Lower leg skin (tissue), 4 donors: ENCODE measurements around the gene ABLIM3. TPM values are rescaled to one million over a fixed set of nuclear protein-coding genes. Genes with fewer than 3 reads are reported as not detected.
"Not testable (repeated sequence)": the region's sequence is repeated elsewhere in the genome, so short reads cannot be mapped to it uniquely, and the experiment has no call there.

Experiments
- DNase-seq, 2 donors: peaks; one replicate each; pipeline ENCODE4 v3.0.0-alpha.2; 2019; ENCODE audit warnings: low spot score in 2 of 2
- H3K4me3 ChIP-seq: fragments of 200-600 bp; sonication (generic); 2 replicates; pipeline ENCODE4 v1.5.1; 2017; ENCODE audit warnings: mild to moderate bottlenecking, low read depth; ENCODE audit not compliant: poor library complexity, severe bottlenecking
- POLR2A ChIP-seq, 2 donors: fragments of 450-650 bp; IDR thresholded peaks; one replicate each; pipeline ENCODE4 v1.6.1; 2016 to 2017; ENCODE audit warnings: antibody characterized with exemption in 2 of 2, mild to moderate bottlenecking in 1 of 2, moderate library complexity in 1 of 2
- WGBS, 2 donors: methylation state at CpG; one replicate each; pipeline ENCODE4 v1.1.5; 2018; 5-methylcytosine and 5-hydroxymethylcytosine counted together
- intact Hi-C: fragments of 100-400 bp; cut with DNase I; formaldehyde crosslinking; loops from one replicate; pipeline ENCODE4 v1.15.0; 2023; ENCODE audit warnings: low total_unique reads
- total RNA-seq, 4 donors: library from RNA; depleted of rRNA; stranded (reverse); fragments of >200 nt; gene quantifications; one replicate each; pipeline ENCODE4 v1.1.0, GENCODE V29; 2016
- TF ChIP-seq, protein P1 (sequence below), 3 donors: fragments of 450-650 bp; IDR thresholded peaks; one replicate each; pipeline ENCODE4 v1.5.1; 2016; ENCODE audit warnings: antibody characterized with exemption in 3 of 3, mild to moderate bottlenecking in 3 of 3, moderate library complexity in 2 of 3

The ABLIM3 gene
- total RNA-seq, 4 donors from 2014 or later = 4.2 to 12.3 (median 7.4) TPM

DNA sequence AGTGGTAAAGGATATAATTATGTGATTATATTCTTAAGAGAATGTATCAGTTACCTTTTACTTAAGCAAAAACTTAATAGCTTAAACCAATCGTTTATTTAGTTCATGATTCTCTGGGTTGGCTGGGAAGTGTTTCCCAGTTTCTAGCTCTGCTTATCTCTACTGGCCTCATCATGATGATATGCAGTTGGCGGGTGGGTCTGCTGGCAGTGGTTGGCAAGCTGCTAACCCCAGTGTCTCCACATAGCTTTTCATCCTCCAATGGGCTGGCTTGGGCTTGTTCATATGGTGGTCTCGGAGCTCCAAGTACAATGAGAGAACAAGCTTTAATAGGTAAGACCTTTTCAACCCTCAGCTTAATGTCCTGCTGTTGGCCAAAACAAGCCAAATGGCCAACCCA, 43.8 kb downstream of the ABLIM3 start:
- no peak for TF ChIP-seq POLR2A (IDR thresholded peaks at IDR 0.05)
- TF ChIP-seq, protein P1, sequence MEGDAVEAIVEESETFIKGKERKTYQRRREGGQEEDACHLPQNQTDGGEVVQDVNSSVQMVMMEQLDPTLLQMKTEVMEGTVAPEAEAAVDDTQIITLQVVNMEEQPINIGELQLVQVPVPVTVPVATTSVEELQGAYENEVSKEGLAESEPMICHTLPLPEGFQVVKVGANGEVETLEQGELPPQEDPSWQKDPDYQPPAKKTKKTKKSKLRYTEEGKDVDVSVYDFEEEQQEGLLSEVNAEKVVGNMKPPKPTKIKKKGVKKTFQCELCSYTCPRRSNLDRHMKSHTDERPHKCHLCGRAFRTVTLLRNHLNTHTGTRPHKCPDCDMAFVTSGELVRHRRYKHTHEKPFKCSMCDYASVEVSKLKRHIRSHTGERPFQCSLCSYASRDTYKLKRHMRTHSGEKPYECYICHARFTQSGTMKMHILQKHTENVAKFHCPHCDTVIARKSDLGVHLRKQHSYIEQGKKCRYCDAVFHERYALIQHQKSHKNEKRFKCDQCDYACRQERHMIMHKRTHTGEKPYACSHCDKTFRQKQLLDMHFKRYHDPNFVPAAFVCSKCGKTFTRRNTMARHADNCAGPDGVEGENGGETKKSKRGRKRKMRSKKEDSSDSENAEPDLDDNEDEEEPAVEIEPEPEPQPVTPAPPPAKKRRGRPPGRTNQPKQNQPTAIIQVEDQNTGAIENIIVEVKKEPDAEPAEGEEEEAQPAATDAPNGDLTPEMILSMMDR (IDR thresholded peaks at IDR 0.05) = no peak
- H3K4me3 ChIP-seq = no peak overlapping the region
- intact Hi-C loops = no loop called here
- 90 to 92% methylated on average over 3 of the region's 3 CpGs for WGBS, 2 donors
- DNase-seq = no peak

DNA sequence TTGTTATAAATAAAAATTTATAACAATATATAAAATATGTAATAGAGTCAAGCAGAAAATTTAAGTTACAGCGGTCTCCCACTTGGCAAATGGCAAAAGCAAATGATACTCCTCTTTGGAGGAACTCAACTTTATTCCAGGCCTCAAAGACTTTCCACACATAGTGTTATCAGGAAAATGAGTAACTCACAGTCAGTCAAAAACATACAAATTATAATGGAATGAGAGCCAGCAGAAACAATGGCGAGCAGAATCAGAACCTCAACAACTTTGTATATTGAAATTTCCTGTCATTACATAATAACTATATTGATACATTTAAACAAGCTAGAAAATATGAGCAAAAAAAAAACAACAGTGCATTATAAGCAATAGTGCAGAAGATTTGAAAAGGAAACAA, 45.2 kb downstream of the ABLIM3 start:
- TF ChIP-seq, protein P1 (IDR thresholded peaks at IDR 0.05) = no peak
- TF ChIP-seq POLR2A (IDR thresholded peaks at IDR 0.05) = no peak
- no peak for DNase-seq
- intact Hi-C loops = no loop called here
- H3K4me3 ChIP-seq = no peak overlapping the region
- WGBS, 2 donors = 65 to 69% methylated on average over 2 of the region's 2 CpGs

DNA sequence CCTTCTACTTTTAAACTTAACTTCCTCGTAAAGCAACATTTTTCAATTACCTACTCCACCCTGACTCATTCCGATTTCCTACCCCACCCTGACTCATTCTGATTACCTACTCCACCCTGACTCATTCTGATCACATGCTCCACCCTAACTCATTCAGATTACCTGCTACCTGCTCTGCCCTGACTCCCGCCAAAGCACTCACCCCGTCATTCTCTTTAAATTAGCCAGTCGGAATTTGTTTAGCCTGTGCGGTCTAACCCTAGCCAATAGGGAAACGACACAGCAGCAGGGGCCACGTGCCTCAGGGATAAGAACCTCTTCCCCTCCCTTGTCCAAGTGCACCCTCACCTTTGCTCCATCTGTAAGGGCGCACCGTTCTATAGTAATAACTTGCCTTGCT, 46.3 kb downstream of the ABLIM3 start:
- DNase-seq, intact Hi-C loops, H3K4me3 ChIP-seq: not testable (repeated sequence)
- 70 to 74% methylated on average over 10 of the region's 10 CpGs for WGBS, 2 donors

DNA sequence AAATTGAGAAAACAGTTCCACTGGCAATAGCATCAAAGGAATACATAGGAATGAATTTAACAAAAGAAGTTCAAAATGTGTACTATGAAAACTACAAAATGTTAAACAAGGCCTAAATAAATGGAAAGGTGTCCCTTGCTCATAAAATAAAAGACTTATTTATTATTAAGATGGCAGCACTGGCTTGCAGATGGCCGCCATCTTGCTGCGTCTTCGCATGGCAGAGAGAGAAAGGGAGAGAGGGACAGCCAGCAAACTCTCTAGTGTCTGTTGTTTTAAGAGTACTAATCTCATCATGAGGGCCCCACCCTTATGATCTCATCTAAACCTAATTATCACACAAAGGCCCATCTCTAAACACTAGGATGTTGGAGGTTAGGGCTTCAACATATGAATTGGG, 47.1 kb downstream of the ABLIM3 start:
- H3K4me3 ChIP-seq = no peak overlapping the region
- DNase-seq = no peak
- WGBS, 2 donors = 91 to 97% methylated on average over 3 of the region's 3 CpGs
- no peak for TF ChIP-seq POLR2A (IDR thresholded peaks at IDR 0.05)
- TF ChIP-seq, protein P1 (IDR thresholded peaks at IDR 0.05) = no peak
- intact Hi-C loops = no loop called here

DNA sequence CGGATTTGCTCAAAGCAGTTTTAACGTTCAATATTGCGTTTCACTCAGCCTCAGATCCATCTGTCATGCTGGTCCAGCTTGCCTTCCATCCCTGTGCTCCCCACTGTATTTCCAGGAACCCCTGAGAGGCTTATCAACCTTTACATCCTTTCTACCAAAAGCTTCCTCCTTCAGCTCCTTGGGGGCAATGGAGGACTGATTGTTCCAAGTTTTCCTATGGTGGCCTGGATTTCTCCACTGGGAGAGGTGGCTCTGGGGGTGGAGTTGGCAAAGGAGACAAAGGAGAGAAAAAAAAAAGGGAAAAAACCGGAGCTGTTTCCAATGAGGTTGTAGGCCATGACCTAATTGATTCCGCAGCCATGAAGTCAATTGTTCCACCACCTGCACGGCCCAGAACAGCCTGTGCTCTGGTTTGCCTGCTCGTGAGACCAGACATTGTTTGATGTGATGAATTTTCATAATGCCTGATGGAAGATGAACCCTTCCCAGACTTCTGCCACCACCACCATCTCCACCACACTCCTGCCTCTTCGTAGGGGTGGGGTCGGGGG, 54.1 kb downstream of the ABLIM3 start:
- intact Hi-C loops = no loop called here
- DNase-seq = no peak

DNA sequence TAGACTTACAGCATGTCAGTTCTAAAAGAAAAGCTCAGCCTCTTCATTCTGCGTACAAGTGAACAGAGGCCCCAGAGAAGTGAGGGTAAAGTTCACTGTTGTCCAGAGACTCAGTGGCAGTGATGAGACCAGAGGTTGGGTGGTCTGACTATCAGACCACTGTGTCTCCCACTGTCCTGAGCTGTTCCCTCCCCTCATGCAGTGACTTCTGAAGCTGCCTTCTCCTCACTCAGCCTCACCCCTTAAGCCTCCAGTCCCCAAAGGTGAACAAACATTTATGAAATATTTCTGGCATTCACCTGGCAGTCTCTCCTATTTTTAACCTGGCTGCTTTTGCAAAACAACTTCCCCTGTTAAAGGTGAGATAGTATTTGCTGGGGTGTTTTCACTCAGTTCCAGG, 54.7 kb downstream of the ABLIM3 start:
- TF ChIP-seq POLR2A (IDR thresholded peaks at IDR 0.05) = no peak
- TF ChIP-seq, protein P1 (IDR thresholded peaks at IDR 0.05) = no peak
- DNase-seq = no peak
- H3K4me3 ChIP-seq = no peak overlapping the region
- intact Hi-C loops = no loop called here
- 95 to 96% methylated on average over 1 of the region's 1 CpG for WGBS, 2 donors

More for the DNA sequence above, 54.1 kb downstream of the ABLIM3 start:
- no peak overlapping the region for H3K4me3 ChIP-seq
- WGBS, 2 donors = 70 to 72% methylated on average over 9 of the region's 9 CpGs
- TF ChIP-seq POLR2A (IDR thresholded peaks at IDR 0.05) = no peak
- TF ChIP-seq, protein P1 (IDR thresholded peaks at IDR 0.05) = no peak
